Neural cell (in vitro differentiated cells): ENCODE measurements around the gene LRCH2.

Source experiments
- EP300 ChIP-seq: fragments of 450-650 bp; conservative IDR thresholded peaks from 2 replicates; pipeline ENCODE4 v1.6.1; 2014; ENCODE audit warnings: antibody characterized with exemption, mild to moderate bottlenecking, moderate library complexity; ENCODE audit not compliant: poor library complexity, severe bottlenecking
- EZH2 ChIP-seq: fragments of 200-600, 300-800 bp; shearing (Covaris generic), sonication (generic); IDR thresholded peaks from 2 replicates; pipeline ENCODE4 v1.6.1; 2014; ENCODE audit warnings: antibody characterized with exemption, low read length, borderline replicate concordance, mild to moderate bottlenecking; ENCODE audit not compliant: insufficient read depth, poor library complexity, severe bottlenecking
- MXI1 ChIP-seq: fragments of 450-650 bp; conservative IDR thresholded peaks from 2 replicates; pipeline ENCODE4 v1.6.1; 2014; ENCODE audit warnings: antibody characterized with exemption, mild to moderate bottlenecking; ENCODE audit not compliant: poor library complexity, severe bottlenecking
- POLR2AphosphoS5 ChIP-seq: IDR thresholded peaks from 2 replicates; pipeline ENCODE4 v1.6.1; 2012
- RAD21 ChIP-seq: fragments of 450-650 bp; conservative IDR thresholded peaks from 2 replicates; pipeline ENCODE4 v1.6.1; 2014; ENCODE audit warnings: antibody characterized with exemption, mild to moderate bottlenecking, moderate library complexity
- SMC3 ChIP-seq: fragments of 450-650 bp; conservative IDR thresholded peaks from 2 replicates; pipeline ENCODE4 v1.6.1; 2014; ENCODE audit warnings: antibody characterized with exemption, mild to moderate bottlenecking, moderate library complexity; ENCODE audit not compliant: poor library complexity
- TF ChIP-seq, protein P1 (sequence below): fragments of 450-650 bp; IDR thresholded peaks from 2 replicates; pipeline ENCODE4 v1.5.1; 2014; ENCODE audit warnings: antibody characterized with exemption, mild to moderate bottlenecking, moderate library complexity; ENCODE audit not compliant: poor library complexity, severe bottlenecking

- no peak for TF ChIP-seq EP300
- TF ChIP-seq MXI1, result no peak
- TF ChIP-seq, protein P1, sequence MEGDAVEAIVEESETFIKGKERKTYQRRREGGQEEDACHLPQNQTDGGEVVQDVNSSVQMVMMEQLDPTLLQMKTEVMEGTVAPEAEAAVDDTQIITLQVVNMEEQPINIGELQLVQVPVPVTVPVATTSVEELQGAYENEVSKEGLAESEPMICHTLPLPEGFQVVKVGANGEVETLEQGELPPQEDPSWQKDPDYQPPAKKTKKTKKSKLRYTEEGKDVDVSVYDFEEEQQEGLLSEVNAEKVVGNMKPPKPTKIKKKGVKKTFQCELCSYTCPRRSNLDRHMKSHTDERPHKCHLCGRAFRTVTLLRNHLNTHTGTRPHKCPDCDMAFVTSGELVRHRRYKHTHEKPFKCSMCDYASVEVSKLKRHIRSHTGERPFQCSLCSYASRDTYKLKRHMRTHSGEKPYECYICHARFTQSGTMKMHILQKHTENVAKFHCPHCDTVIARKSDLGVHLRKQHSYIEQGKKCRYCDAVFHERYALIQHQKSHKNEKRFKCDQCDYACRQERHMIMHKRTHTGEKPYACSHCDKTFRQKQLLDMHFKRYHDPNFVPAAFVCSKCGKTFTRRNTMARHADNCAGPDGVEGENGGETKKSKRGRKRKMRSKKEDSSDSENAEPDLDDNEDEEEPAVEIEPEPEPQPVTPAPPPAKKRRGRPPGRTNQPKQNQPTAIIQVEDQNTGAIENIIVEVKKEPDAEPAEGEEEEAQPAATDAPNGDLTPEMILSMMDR, result no peak
- TF ChIP-seq RAD21, result no peak
- no peak for TF ChIP-seq EZH2
- no peak for TF ChIP-seq POLR2AphosphoS5
- TF ChIP-seq SMC3, result no peak
These were observed 44.8 kb downstream of the LRCH2 start, which contains the start of gene RBMXL3 for GRCh38 chrX:115189110-115189509.
